GM10266 (cell line): Measurements from ENCODE around the gene RBM6.

Source experiments
- DNase-seq: peaks from one replicate; pipeline ENCODE4 v3.0.0; 2012; ENCODE audit errors: extremely low spot score
- CTCF ChIP-seq: IDR thresholded peaks from 2 replicates; pipeline ENCODE4 v1.5.1; 2012; ENCODE audit warnings: mild to moderate bottlenecking, low read depth; ENCODE audit not compliant: control insufficient read depth, insufficient read depth; ENCODE audit errors: missing control alignments

The RBM6 gene

GRCh38 chr3:50123394-50124051 is 183.6 kb downstream of the RBM6 start:
- TF ChIP-seq CTCF, result no peak
- DNase-seq, result no peak

GRCh38 chr3:50124052-50124799 is 184.3 kb downstream of the RBM6 start:
- TF ChIP-seq CTCF, result no peak
- DNase-seq, result no peak

- no peak for TF ChIP-seq CTCF
- DNase-seq, result no peak
Observed at GRCh38 chr3:50124800-50125178, 184.8 kb downstream of the RBM6 start.

- DNase-seq, result no peak
- TF ChIP-seq CTCF, result no peak
Observed at GRCh38 chr3:50125541-50126286, 185.8 kb downstream of the RBM6 start.

GRCh38 chr3:50126287-50127211 is 186.6 kb downstream of the RBM6 start:
- DNase-seq, result no peak
- TF ChIP-seq CTCF, result no peak
